Tibial artery (tissue), 4 donors: Measurements from ENCODE around the gene MORC1.

Experiments used
- DNase-seq, 2 donors: peaks; one replicate each; pipeline ENCODE4 v3.0.0-alpha.2; 2019
- H3K27ac ChIP-seq, 2 donors: fragments of 200-600 bp; sonication (generic) in 1 of 2; 1 replicate in 1 of 2; 2 replicates in 1 of 2; pipeline ENCODE4 v1.5.1; 2018 to 2019; ENCODE audit warnings: mild to moderate bottlenecking in 1 of 2
- H3K27me3 ChIP-seq, 2 donors: fragments of 200-600 bp; sonication (generic) in 1 of 2; one replicate each; pipeline versions ENCODE4 v1.5.1 to v1.6.0; 2016 to 2019
- H3K36me3 ChIP-seq, 3 donors: fragments of 200-600 bp; sonication (generic) in 2 of 3; one replicate each; pipeline ENCODE4 v1.5.1; 2016 to 2019; ENCODE audit warnings: mild to moderate bottlenecking in 2 of 3
- H3K4me1 ChIP-seq, 4 donors: fragments of 200-600 bp; sonication (generic) in 2 of 4; 1 replicate in 3 of 4; 2 replicates in 1 of 4; pipeline ENCODE4 v1.5.1; 2016 to 2019
- H3K4me3 ChIP-seq, 2 donors: fragments of 200-600 bp; sonication (generic) in 1 of 2; 1 replicate in 1 of 2; 2 replicates in 1 of 2; pipeline ENCODE4 v1.5.1; 2018 to 2019; ENCODE audit warnings: mild to moderate bottlenecking in 2 of 2
- H3K9me3 ChIP-seq, 3 donors: fragments of 200-600 bp; sonication (generic) in 1 of 3; one replicate each; pipeline ENCODE4 v1.5.1; 2016 to 2019
- CTCF ChIP-seq, 2 experiments: fragments of 200-600 bp in 1 of 2; fragments of 450-650 bp in 1 of 2; IDR thresholded peaks; one replicate each; pipeline ENCODE4 v1.5.1; 2017 to 2019; ENCODE audit warnings: antibody characterized with exemption in 2 of 2, mild to moderate bottlenecking in 1 of 2, moderate library complexity in 1 of 2
- intact Hi-C: fragments of 100-400 bp; cut with DNase I; formaldehyde crosslinking; loops from one replicate; pipeline ENCODE4 v1.15.0; 2023; ENCODE audit warnings: low total_unique reads

MORC1 gene

GRCh38 chr3:108951820-108952501 is 166.0 kb downstream of the MORC1 start:
- intact Hi-C loops: no loop called here
- Histone ChIP-seq H3K36me3 (no peaks in the 10 kb centered on the region), H3K9me3 (no peaks in the 10 kb centered on the region), H3K27me3 (no peaks in the 10 kb centered on the region), H3K4me1 (no peaks in the 10 kb centered on the region), H3K27ac (no peak overlapping the region), H3K4me3 (no peak overlapping the region)
- DNase-seq: no peak
- no peak for TF ChIP-seq CTCF (IDR thresholded peaks at IDR 0.05)

- H3K36me3 ChIP-seq: no peaks in the 10 kb centered on the region
- no peaks in the 10 kb centered on the region for H3K27me3 ChIP-seq
- no peak overlapping the region for H3K27ac ChIP-seq
- DNase-seq: no peak
- no peaks in the 10 kb centered on the region for H3K9me3 ChIP-seq
- intact Hi-C loops: no loop called here
- H3K4me1 ChIP-seq: no peaks in the 10 kb centered on the region
- H3K4me3 ChIP-seq: no peak overlapping the region
- TF ChIP-seq CTCF (IDR thresholded peaks at IDR 0.05): no peak
Observed at GRCh38 chr3:108947855-108948254, 170.1 kb downstream of the MORC1 start.

GRCh38 chr3:108946292-108947285 is 171.3 kb downstream of the MORC1 start:
- no peak overlapping the region for H3K27ac ChIP-seq
- no peak for DNase-seq
- TF ChIP-seq CTCF (IDR thresholded peaks at IDR 0.05): no peak

GRCh38 chr3:108940568-108941263 is 177.2 kb downstream of the MORC1 start:
- TF ChIP-seq CTCF (IDR thresholded peaks at IDR 0.05): no peak
- no peak for DNase-seq
- Histone ChIP-seq H3K27me3 (no peaks in the 10 kb centered on the region), H3K36me3 (no peaks in the 10 kb centered on the region), H3K4me3 (no peak overlapping the region), H3K27ac (no peak overlapping the region), H3K4me1 (no peaks in the 10 kb centered on the region), H3K9me3 (no peaks in the 10 kb centered on the region)
- intact Hi-C loops: no loop called here

More at GRCh38 chr3:108946292-108947285, 171.3 kb downstream of the MORC1 start:
- no peaks in the 10 kb centered on the region for H3K4me1 ChIP-seq
- intact Hi-C loops: no loop called here
- no peaks in the 10 kb centered on the region for H3K36me3 ChIP-seq
- no peak overlapping the region for H3K4me3 ChIP-seq
- H3K27me3 ChIP-seq: no peaks in the 10 kb centered on the region
- H3K9me3 ChIP-seq: no peaks in the 10 kb centered on the region

GRCh38 chr3:108940166-108940565 is 177.8 kb downstream of the MORC1 start:
- DNase-seq: no peak
- Histone ChIP-seq H3K9me3 (no peaks in the 10 kb centered on the region), H3K4me3 (no peak overlapping the region), H3K27ac (no peak overlapping the region), H3K36me3 (no peaks in the 10 kb centered on the region), H3K27me3 (no peaks in the 10 kb centered on the region), H3K4me1 (no peaks in the 10 kb centered on the region)
- intact Hi-C loops: no loop called here
- no peak for TF ChIP-seq CTCF (IDR thresholded peaks at IDR 0.05)
